Astrocyte (in vitro differentiated cells and primary cell): ENCODE data around the gene U2AF1L4. TPM values are rescaled to one million over a fixed set of nuclear protein-coding genes. Genes with fewer than 3 reads are reported as not detected.

Source experiments
- DNase-seq: peaks from one replicate; pipeline ENCODE4 v3.0.0-alpha.2; 2010; ENCODE audit warnings: low read depth
- FAIRE-seq: peaks from 2 replicates; lab custom pipeline; 2011; peaks lifted over from hg19 to GRCh38; lab: Jason Lieb, UNC
- H2AFZ ChIP-seq: 2 replicates; pipeline ENCODE4 v1.6.0; 2012; ENCODE audit warnings: low read depth, low read length, inconsistent platforms
- H3K27ac ChIP-seq: 2 replicates; pipeline ENCODE4 v1.5.1; 2011; ENCODE audit warnings: low read depth, low read length, inconsistent platforms
- H3K27me3 ChIP-seq: 2 replicates; pipeline ENCODE4 v1.6.0; 2011; ENCODE audit warnings: low read length, inconsistent platforms; ENCODE audit not compliant: insufficient read depth
- H3K36me3 ChIP-seq: 2 replicates; pipeline ENCODE4 v1.5.1; 2011; ENCODE audit warnings: low read length, inconsistent platforms; ENCODE audit not compliant: insufficient read depth
- H3K4me1 ChIP-seq: 2 replicates; pipeline ENCODE4 v1.5.1; 2011; ENCODE audit warnings: low read length, inconsistent platforms; ENCODE audit not compliant: insufficient read depth
- H3K4me2 ChIP-seq: 2 replicates; pipeline ENCODE4 v1.6.0; 2012; ENCODE audit warnings: low read length, inconsistent platforms
- H3K4me3 ChIP-seq: 2 replicates; pipeline ENCODE4 v1.5.1; 2011; ENCODE audit warnings: low read depth, mild to moderate bottlenecking, low read length, inconsistent platforms; ENCODE audit not compliant: insufficient read depth
- H3K79me2 ChIP-seq: 2 replicates; pipeline ENCODE4 v1.6.0; 2012; ENCODE audit warnings: mild to moderate bottlenecking, low read length, inconsistent platforms; ENCODE audit not compliant: insufficient read depth
- H3K9ac ChIP-seq: 2 replicates; pipeline ENCODE4 v1.6.0; 2012; ENCODE audit warnings: mild to moderate bottlenecking, low read length, inconsistent platforms
- H3K9me3 ChIP-seq: 2 replicates; pipeline ENCODE4 v1.5.1; 2012; ENCODE audit warnings: low read depth, mild to moderate bottlenecking, low read length, inconsistent platforms; ENCODE audit not compliant: insufficient read depth
- H4K20me1 ChIP-seq: 2 replicates; pipeline ENCODE4 v1.6.0; 2012; ENCODE audit warnings: low read length, inconsistent platforms; ENCODE audit not compliant: insufficient read depth
- H3K27ac Mint-ChIP-seq: one replicate; pipeline ENCODE4 v1.8.0; 2021; ENCODE audit warnings: mild to moderate bottlenecking, mixed read lengths; ENCODE audit not compliant: unreplicated experiment
- H3K27me3 Mint-ChIP-seq: one replicate; pipeline ENCODE4 v1.8.0; 2021; ENCODE audit warnings: low read depth, mixed read lengths; ENCODE audit not compliant: unreplicated experiment
- H3K36me3 Mint-ChIP-seq: one replicate; pipeline ENCODE4 v1.8.0; 2021; ENCODE audit warnings: low read depth, mixed read lengths; ENCODE audit not compliant: unreplicated experiment
- H3K4me1 Mint-ChIP-seq: one replicate; pipeline ENCODE4 v1.8.0; 2021; ENCODE audit warnings: low read depth, mixed read lengths; ENCODE audit not compliant: unreplicated experiment
- H3K4me3 Mint-ChIP-seq: one replicate; pipeline ENCODE4 v1.8.0; 2021; ENCODE audit warnings: mild to moderate bottlenecking, moderate library complexity, mixed read lengths; ENCODE audit not compliant: unreplicated experiment
- H3K9me3 Mint-ChIP-seq: one replicate; pipeline ENCODE4 v1.8.0; 2021; ENCODE audit warnings: mild to moderate bottlenecking, mixed read lengths; ENCODE audit not compliant: unreplicated experiment
- EZH2 ChIP-seq: IDR thresholded peaks from 2 replicates; pipeline ENCODE4 v1.6.1; 2012; ENCODE audit warnings: mild to moderate bottlenecking, low read length, inconsistent platforms; ENCODE audit not compliant: insufficient read depth
- total RNA-seq: library from RNA; stranded (reverse); gene quantifications from 2 replicates; pipeline ENCODE4 v1.2.1, GENCODE V29; 2021
- TF ChIP-seq, protein P1 (sequence below): IDR thresholded peaks from 2 replicates; pipeline ENCODE4 v1.5.1; 2011; ENCODE audit warnings: low read depth, mild to moderate bottlenecking, inconsistent platforms, low read length, moderate library complexity; ENCODE audit not compliant: insufficient read depth

The U2AF1L4 gene
- total RNA-seq, 1 donor from 2014 or later = 15.7 TPM

DNA sequence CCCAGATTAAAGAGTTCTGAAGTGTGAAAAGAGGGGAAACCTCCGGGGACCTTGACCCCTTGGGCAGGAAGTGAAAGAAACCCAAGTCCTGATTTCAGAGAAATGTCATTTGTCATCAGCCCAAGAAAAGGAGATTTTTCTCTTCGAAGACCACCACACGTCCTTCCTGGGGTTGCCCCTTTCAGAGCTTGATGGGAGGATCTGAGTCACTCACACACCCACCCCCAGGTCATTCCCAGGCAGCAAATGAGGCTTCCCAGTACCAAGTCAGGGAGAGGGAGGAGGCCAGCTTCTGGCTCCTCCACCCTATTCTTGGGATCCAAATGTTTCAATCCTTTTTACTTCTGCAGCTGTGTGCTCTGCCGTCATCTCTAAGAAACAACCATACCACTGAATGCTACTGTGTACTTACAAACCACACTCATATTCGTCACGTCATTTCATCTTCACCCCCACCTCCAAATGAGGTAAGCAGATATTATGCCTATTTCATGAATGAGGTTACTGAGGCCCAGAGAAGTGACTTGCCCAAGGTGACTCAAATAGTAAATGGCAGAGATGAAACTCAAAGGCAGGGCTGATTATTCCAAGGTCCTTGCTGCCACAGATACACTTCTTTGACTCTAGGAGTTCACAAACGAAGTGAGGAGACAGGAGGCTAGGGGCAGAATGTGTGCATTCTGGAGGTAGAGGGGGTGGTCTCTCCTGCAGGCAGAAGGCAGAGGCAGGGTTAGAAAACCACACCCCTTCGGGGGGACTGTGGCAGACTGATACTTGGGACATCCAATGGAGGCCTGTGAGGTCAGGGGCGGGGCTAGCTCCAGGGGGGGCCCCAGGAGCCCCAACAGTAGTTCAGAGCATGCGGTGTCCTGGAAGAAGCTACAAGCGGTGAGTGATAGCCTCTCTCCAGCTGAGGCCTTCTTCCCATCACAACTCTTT is 32.4 kb downstream of the U2AF1L4 start:
- Histone ChIP-seq H3K4me2 (no peak overlapping the region), H3K36me3 (no peaks in the 10 kb centered on the region), H2AFZ (no peak overlapping the region), H3K9me3 (no peaks in the 10 kb centered on the region), H3K27ac (no peak overlapping the region), H3K4me3 (no peak overlapping the region), H4K20me1 (no peaks in the 10 kb centered on the region), H3K9ac (no peak overlapping the region), H3K27me3 (peaks cover 2% of the 10 kb centered on the region), H3K79me2 (no peaks in the 10 kb centered on the region), H3K4me1 (peaks cover 10% of the 10 kb centered on the region)
- Mint-ChIP-seq H3K27ac (no peak overlapping the region), H3K4me3 (no peak overlapping the region), H3K4me1 (peaks cover 2% of the 10 kb centered on the region), H3K9me3 (no peaks in the 10 kb centered on the region), H3K36me3 (peaks cover 8% of the 10 kb centered on the region), H3K27me3 (peaks cover 6% of the 10 kb centered on the region)
- TF ChIP-seq, protein P1, sequence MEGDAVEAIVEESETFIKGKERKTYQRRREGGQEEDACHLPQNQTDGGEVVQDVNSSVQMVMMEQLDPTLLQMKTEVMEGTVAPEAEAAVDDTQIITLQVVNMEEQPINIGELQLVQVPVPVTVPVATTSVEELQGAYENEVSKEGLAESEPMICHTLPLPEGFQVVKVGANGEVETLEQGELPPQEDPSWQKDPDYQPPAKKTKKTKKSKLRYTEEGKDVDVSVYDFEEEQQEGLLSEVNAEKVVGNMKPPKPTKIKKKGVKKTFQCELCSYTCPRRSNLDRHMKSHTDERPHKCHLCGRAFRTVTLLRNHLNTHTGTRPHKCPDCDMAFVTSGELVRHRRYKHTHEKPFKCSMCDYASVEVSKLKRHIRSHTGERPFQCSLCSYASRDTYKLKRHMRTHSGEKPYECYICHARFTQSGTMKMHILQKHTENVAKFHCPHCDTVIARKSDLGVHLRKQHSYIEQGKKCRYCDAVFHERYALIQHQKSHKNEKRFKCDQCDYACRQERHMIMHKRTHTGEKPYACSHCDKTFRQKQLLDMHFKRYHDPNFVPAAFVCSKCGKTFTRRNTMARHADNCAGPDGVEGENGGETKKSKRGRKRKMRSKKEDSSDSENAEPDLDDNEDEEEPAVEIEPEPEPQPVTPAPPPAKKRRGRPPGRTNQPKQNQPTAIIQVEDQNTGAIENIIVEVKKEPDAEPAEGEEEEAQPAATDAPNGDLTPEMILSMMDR = no peak
- TF ChIP-seq EZH2 = no peak
- FAIRE-seq (no peak), DNase-seq (no peak)

DNA sequence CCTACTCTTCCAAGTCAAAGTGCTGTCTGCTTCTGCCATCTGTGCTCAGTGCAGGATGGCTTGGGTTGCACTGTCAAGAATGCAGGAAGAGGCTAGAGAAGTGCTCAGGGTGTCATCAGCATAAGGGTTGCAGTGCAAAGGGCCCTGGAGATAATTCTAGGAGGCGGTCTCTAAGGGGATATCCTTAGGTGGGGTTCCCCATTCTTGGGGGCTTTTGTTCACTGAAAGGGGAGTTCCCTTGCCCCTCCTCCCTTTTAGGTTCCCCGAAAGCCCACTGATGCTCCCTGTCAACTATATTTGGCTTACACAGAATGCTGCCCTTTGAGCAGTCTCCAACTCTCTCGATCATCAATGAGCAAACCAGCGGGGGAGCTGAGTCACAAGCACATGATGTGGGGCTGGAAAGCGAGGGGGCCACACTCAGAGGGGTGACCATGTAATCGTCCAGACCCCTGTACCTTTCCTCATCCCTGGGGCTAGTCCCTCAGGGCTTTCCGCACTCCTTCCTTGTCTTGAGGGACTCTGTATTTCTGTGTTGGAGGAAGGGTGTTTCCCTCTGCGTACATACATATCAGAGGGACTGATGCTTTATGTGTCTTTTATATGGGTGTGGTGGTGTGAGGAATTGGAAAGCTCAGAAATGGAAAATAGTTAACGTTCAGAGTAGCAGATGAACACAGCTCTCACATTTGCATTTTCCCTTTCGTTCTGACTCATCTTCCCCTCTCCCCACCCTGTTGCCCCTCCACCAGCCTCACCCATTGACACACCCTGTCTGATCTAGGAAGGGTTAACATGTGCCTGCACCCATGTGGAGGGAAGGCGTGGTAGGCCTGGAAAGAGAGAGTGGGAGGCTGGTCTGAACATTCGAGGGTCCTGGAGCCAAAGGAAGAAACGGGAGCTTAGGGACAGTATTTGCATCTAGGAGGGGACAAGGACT is 34.2 kb downstream of the U2AF1L4 start:
- Mint-ChIP-seq H3K36me3 (peaks cover 8% of the 10 kb centered on the region), H3K4me1 (no peaks in the 10 kb centered on the region), H3K27me3 (peaks cover 8% of the 10 kb centered on the region), H3K9me3 (no peaks in the 10 kb centered on the region), H3K4me3 (peak overlapping the region; percentile 34), H3K27ac (no peak overlapping the region)
- no peak for FAIRE-seq
- H2AFZ ChIP-seq = no peak overlapping the region
- H3K27ac ChIP-seq = no peak overlapping the region
- no peaks in the 10 kb centered on the region for H3K9me3 ChIP-seq
- H3K4me3 ChIP-seq = no peak overlapping the region
- H3K4me1 ChIP-seq = peaks cover 4% of the 10 kb centered on the region
- H3K36me3 ChIP-seq = no peaks in the 10 kb centered on the region
- TF ChIP-seq, protein P1 = no peak
- no peak for TF ChIP-seq EZH2
- no peak for DNase-seq
- H3K27me3 ChIP-seq = peaks cover 2% of the 10 kb centered on the region
- H4K20me1 ChIP-seq = no peaks in the 10 kb centered on the region
- no peak overlapping the region for H3K9ac ChIP-seq
- no peak overlapping the region for H3K4me2 ChIP-seq
- H3K79me2 ChIP-seq = no peaks in the 10 kb centered on the region
